SK-N-SH (cell line): ENCODE data around the gene NRP2.

ENCODE experiments used
- EP300 ChIP-seq, 2 experiments: IDR thresholded peaks; 2 replicates each; pipeline versions ENCODE4 v1.4.0 to v1.6.1; 2012; ENCODE audit warnings: borderline replicate concordance in 1 of 2, low read depth in 1 of 2, low read length in 1 of 2
- GABPA ChIP-seq: IDR thresholded peaks from 2 replicates; pipeline ENCODE4 v1.4.0; 2012; ENCODE audit warnings: low read depth, mild to moderate bottlenecking
- TF ChIP-seq, protein P1 (sequence below): fragments of 200-600 bp; sonication (generic); IDR thresholded peaks from 2 replicates; pipeline ENCODE4 v1.6.1; 2017; ENCODE audit warnings: antibody characterized with exemption, mild to moderate bottlenecking, moderate library complexity

DNA sequence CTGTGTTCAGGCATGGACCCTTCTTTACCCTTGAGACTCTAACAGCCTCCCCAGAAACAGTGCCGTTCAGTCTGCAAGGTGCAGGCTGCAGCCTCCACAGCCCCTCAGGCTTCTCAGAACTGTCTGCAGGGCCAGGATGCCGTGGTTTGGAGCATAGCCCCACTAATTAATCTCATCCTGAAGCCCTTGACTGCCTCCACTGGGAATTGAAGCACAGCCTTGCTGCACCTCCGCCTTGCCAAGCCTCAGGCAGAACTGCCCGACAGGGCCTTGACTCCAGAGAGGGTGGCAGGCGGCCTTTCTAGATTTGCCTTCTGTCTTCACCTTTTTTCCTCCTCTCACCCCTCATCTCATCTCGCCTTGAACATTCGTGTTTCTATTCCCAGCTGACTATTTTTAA lies 119.8 kb downstream of the NRP2 start:
- TF ChIP-seq GABPA (no peak), EP300 (IDR thresholded peaks at IDR 0.05; ENCODE audit: borderline replicate concordance in 1 of 2, low read depth in 1 of 2, low read length in 1 of 2) (no peak)
- TF ChIP-seq, protein P1, sequence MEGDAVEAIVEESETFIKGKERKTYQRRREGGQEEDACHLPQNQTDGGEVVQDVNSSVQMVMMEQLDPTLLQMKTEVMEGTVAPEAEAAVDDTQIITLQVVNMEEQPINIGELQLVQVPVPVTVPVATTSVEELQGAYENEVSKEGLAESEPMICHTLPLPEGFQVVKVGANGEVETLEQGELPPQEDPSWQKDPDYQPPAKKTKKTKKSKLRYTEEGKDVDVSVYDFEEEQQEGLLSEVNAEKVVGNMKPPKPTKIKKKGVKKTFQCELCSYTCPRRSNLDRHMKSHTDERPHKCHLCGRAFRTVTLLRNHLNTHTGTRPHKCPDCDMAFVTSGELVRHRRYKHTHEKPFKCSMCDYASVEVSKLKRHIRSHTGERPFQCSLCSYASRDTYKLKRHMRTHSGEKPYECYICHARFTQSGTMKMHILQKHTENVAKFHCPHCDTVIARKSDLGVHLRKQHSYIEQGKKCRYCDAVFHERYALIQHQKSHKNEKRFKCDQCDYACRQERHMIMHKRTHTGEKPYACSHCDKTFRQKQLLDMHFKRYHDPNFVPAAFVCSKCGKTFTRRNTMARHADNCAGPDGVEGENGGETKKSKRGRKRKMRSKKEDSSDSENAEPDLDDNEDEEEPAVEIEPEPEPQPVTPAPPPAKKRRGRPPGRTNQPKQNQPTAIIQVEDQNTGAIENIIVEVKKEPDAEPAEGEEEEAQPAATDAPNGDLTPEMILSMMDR, result no peak
